ENCODE results near the gene FGF18.
"Not testable (repeated sequence)": the region's sequence is repeated elsewhere in the genome, so short reads cannot be mapped to it uniquely, and the experiment has no call there.

The FGF18 gene

DNA sequence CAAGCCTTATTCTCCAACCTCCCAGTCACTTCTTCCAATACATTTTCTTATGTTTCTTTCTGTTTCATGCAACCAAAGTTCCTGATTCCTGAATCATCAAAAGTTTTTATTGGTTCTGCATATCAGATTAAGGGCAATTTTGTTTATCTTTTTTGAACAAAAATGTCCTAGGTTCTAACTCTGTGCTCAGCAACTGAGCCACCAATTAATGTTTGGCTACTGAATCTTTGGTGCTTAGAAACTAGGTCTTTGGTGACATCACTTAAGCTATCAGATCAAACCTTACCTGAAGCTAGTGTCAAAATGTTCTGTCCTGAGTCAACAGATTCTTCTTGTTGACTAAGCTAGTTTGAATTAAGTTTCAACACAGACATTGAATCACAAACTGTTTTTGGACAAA, 56.1 kb downstream of the FGF18 start:
- no peak for FAIRE-seq

DNA sequence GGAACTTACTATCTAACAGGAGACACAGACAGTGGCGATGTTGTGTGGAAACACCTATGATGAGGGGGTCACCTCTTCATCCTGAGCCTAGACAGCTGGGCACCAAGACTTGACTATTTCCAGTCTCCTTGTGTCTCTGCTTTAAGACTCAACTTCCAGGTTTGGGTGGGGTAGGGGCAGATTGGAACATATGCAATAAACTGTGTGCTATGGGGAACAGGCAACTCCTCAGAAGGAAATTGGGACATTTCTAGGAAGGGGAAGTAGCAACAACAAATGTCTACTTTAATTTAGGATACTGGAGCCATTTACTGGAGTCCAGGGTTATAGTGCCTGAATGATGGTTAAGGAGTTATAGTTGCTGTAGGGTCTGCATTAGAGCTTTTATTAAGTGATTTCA, 57.3 kb downstream of the FGF18 start:
- no peak for FAIRE-seq

DNA sequence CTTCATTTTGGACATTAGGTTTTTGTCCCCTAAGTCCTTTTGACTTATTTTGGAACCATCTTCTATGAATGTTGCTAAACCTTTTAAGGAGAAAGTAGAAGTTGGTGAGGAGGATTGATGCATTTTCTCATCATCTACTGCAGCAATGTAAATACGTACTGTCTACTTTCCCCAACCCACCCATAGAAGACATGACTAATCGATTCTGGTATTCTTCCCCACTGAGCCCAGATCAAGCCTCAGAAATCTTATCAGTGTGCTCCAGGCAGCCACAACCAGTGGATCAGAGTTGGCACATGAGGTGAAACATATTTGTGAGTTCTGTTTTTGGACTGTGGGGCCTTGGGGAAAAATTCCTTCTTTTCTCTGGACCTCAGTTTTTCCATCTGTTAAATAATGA, 57.7 kb downstream of the FGF18 start:
- no peak for FAIRE-seq

DNA sequence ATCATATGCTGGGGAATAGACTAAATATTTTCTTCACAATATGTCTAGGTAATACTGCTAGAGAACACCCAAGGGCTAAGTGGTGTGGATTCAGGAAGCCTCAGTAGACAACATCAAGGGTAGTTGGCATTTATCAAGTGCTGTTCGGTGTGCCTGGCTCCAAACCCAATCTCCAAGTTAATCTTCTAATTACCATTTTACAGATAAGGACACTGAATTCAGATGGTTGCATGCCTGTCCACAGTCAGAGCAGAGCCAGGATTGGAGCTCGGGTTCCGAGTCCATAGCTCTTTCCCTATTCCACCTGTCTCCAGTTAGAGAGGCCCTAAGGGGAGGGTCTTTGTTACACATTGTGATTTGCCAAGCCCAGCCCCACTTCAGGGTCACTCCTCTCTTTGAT, 58.2 kb downstream of the FGF18 start:
- FAIRE-seq = no peak

DNA sequence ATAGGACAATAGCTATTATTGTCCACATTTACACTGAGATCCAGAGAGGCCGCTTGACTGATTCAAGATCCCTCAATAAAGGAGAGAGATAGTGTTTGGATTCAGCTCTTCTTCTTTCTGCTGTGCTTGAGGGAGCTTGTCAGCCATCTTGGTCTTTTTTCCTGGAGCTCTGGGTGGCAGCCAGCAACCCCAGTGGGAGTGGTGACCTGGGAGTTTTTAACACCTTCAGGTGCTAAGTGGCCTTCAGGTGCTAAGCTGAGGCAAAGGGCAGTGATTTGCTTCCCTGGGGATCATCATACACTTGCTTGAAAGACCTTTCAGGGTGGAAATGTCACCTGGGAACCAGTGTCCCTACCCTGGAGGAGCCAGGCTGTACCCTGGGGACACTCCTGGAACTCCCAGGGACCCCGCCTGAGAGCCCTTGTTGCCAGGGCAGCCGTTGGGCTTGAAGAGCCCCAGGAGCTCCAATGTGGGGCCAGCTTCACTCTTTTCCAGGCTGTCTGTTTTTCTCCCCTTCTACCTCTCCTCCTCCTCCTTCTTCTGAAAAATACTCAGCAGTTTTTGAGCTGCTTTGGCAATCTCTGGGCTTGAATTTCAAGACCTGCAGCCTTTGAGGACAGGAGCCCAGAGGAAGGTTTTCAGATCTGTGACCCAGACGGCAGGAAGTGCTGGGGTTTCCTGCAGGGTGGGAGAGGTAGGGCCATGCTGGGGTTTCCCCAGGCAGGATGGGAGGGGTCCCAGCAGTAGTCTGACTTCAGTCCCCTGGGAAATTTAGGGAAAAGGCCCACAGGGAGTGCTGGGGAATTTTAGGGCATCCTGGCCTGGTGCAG, 59.7 kb downstream of the FGF18 start:
- no peak for FAIRE-seq

DNA sequence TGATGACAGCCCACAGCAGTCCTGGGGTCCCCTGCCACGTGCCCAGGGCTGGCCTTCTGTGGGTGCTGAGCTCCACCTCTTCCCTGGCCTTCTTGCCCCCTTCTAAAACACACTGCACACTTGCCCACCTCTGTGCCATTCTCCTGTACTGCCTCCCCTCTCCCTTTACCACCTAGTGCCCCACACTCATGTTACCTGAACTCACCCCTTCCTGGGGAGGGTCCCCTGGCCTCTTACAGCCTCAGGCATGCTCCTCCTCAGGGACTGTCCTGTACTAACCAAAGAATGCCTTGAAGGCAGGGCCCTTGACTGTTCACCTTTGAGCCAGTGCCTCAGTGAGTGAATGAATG, 60.3 kb downstream of the FGF18 start:
- no peak for FAIRE-seq

DNA sequence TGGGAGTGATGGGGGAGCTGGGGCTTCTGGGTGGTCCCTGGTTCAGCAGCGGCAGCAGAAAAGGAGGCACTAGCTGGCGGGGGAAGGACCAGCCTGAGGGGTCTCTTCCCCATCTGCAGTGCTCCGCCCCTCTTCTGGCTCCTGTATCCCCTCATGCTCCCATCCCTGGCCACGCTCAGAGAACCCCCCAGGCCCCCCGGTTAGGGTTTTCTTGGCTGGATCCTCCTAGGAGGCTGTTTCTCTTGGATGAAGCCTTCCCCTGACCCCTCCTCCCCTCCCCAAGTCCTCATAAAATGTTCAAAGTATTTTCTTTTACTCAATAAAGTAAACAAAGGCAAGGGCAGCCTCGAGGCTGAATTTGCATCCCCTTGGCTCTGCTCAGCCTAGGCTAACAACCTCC, 60.8 kb downstream of the FGF18 start:
- no peak for FAIRE-seq

DNA sequence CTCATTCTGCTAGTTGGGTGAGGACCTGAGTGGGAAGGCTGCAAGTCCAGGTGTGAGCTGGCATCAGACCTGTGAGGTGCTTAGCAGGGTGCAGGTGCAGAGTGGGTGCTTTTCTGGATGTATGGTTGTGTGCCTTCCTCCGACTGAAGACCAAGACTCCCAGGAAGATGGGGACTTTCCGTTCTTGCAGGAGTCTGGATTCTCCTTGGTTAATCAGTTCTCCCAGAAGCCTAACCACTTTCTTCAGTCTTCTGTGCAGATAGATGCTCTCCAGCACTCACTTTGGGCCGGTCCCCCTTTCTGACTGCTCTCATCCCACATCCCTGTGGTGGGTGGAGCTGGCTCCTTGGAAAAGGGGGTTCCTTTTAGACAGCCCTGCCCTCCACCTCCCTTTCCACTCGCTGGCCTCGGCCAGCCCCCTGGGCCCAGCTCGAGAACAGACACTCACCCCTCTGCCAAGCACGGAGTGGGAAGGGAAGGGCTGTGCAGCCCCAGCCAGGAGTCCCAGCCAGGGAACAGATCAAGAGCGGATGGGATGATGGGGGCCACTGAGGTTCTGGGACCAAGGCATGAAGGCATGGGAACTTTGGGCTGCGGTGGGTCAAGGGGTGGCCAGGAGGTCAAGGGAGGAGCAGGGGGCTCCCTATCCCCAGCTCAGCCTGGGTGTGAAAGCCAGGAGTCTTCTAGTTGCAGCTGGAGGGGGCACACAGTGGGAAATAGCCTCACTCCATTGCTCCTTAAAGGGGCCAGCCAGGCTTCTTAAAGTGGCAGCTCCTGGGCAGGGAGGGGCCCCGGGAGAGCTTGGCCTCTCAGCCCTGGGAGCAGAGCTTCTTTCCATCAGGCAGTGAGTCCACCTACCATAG, 62.4 kb downstream of the FGF18 start:
- no peak for FAIRE-seq

DNA sequence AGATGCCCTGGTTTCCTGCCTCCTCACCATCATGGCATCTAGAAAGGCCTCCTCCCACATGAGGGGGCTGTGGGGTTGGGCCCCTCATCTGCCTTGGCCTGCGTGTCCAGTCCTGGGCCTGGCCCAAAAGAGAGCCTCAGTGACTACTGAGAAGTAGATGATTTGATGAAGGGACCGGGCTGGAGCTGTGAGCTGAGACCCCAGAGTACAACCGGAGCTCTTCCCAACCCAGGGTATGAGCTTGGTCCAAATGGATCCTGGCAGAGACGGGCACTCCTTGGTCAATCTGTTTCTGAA, 62.9 kb downstream of the FGF18 start:
- no peak for FAIRE-seq

DNA sequence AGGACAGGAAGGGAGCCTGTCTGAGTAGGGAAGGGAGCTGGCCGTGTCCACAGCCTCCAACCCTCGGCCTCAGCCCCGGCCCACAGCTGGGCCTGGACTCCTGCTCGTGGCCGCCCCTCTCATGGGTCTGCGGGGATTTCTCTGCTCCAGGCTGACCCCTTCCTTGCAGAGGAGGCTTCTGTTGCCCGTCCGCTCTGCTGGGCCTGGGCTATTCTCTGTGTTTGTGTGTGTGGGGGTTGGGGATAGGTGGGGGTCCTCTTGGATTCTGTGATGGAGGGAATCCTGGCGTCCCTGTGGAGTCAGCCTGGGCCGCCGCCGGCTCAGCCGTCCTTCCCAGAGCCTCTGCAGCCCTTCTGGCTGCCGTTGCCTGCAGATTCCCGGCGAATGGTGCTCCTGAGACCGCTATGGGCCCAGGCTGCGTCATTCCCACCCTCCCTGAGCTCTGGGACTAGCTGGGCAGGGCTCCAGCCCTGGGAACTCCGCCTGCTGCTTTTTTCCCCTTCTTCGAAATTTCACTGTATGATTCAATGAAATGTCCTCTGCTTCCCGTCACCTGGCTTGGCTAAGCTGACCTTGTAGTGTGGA, 64.2 kb downstream of the FGF18 start:
- FAIRE-seq = no peak

DNA sequence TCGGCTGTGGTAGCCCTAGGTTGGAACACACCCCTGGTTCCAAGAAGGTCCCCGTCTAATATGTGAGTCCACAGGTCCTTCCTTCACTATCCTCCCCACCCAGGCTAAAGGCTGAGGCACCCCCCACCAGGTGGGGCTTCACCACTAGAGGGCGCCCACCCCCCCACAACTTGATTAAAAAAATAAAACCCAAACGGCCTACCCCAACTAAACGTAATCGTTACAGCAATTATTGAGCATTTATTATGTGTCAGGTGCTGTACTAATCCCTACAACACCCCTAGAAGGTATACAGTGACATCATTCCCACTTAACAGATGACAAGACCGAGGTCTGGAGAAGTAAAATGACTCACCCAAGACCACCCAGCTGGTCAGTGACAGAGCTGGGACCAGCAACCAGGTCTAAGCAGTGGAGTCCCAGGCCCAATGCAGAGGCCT, 65.0 kb downstream of the FGF18 start:
- no peak for FAIRE-seq

DNA sequence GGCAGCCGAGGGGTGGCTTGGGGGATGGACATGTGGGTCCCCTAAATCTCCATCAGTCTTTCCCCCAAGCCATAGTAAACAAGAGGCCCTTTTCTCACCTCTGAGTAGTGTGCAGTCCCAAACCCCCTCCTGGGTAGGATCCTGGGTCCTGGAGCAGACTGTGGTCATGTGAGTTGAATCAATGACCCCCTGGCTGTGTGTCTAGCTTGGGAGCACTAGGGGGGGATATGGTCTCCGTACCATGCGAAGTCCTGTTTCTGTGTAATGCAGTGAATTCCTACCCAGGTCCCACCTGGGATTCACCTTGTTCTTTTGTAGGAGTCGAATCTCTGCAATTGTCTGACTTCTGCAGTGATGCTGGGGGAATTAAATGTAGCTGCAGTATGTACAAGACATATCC, 66.2 kb downstream of the FGF18 start:
- no peak for FAIRE-seq

DNA sequence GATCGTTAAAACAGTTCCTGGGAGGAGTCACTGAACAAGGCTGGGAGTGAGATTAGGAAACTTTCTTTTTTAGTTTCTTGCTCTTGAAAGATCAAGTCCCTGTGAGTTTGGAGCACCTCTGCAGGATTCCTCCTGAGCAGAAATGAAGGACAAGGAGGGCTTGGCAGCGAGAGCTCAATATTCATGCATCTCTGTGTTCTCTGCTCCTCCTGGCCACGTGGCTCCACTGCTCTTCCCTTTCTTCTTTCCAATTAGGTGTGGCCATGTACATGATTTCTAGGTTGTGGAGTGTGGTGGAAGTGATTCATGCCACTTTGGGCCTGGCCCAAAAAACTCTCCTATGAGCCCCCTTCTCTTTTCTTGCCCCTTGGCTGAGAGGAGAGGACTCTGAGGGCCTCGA, 67.2 kb downstream of the FGF18 start:
- no peak for FAIRE-seq

DNA sequence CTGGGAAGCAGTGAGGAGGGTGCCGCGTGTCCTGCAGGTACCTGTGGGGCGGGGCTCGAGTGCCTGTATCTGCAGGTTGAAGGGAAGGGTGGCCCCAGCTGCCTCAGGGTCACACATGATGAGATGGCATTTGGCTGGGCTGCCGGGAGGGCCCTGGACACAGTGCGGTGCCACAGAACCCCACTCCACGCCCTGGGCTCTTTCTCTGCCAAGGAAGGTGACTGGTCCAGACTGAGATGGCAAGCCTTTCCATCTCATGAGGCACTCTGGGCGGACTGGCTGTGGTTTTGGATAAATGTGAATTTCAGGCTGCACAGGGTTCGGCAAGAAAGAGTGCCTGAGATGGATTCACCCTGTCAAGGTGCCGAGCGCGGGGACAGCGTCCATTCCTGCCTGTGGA, 69.4 kb downstream of the FGF18 start:
- FAIRE-seq = no peak

DNA sequence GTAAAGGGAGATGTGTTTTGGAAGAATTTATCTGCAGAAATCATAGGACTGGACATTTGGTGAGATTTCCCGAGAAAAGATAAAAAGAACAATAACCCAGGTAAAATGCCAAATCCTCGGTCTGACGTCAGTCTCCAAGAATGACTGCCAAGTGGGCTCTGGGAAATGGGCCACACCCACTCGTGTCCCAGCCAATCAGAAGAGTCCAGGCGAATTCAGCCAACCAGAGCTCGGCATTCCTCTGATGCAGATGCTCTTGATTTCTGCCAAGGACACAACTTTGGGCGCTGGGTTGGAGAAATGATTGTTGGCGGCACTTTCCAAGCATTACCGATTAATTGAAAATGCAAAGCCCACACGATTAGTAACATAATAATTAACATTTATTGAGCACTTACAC, 73.3 kb downstream of the FGF18 start:
- no peak for FAIRE-seq

DNA sequence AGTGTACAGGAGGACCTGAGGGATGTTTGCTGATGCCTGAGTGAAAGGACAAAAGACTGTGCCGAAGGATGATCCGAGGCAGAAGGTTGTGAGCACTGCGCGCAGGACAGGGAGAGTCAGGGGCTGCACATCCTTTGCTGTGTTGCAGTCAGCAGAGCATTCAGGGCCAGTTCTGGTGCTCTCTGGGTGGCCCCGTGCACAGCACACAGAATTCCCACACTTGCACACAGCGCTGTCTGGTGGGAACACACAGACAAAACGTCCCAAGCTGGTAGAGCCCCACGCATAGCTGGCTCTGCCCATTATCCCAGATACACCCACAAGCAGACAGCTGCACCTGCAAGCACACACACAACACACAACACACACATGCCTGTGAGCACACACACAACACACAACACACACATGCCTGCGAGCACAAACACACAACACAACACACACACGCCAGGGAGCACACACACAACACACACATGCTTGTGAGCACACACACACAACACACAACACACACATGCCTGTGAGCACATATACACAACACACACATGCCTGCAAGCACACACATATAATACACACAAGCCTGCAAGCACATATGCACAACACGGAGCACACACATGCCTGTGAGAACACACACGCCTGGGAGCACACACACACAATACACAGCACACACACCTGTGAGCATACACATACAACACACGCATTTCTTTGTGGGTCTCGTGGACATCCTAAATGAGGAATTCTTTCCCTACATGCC, 74.4 kb downstream of the FGF18 start:
- no peak for FAIRE-seq

DNA sequence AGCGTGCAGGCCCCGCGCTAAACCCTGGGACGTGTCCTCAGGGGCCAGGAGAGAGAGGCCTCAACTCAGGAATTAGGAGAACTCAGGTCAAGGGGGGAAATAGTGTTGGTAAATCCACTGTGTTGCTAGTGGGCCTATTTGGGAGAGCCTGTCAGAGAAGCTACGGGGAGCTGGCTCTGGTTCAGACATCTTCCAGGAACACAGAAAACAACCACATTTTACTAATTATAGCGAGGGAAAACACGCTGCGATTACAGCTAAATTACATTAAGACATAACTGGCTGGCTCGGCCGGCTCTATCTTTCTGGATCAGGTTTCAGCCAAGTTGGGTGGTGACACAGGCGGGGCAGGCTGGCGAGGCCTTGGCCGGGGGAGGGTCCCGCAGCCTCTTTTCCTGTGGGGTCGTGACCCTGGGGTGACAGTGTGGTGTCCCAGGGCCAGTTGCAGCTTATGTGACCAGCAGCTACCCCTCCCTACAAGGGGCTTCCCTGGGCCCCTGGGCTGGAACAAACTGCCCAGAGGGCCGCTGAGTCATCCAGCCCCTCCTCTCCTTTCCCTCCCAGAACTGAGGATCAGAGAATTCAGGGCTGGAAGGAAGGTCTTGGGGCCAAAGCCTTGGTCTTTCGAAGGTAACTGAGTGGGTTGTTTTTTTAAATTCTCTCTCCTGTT, 75.1 kb downstream of the FGF18 start:
- no peak for FAIRE-seq

DNA sequence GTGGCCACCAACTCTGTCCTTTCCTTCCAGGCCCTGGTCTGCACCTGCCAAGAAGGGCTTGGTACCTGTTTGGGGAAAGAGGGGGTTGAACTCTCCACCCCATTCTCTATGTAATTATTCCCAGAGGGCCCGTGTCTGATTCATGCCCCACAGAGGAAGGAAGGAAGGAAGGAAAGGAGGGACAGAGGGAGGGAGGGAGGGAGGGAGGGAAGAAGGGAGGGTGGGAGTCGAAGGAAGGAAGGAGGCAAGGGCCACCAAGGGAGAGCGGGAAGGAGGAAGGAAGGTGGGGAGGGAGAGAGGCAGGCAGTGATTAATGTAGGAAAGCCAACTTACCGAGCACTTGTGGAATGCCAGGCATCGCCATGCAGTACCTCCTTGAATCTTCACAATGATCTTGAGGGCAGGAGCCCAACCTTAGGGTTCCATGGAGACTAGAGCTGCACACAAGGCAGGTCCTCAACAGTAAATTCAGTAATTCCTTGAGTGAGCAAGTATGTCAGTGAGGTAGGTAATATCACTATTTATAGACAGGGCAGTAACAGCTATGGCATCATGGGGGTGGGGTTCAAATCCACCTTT, 75.8 kb downstream of the FGF18 start:
- no peak for FAIRE-seq

DNA sequence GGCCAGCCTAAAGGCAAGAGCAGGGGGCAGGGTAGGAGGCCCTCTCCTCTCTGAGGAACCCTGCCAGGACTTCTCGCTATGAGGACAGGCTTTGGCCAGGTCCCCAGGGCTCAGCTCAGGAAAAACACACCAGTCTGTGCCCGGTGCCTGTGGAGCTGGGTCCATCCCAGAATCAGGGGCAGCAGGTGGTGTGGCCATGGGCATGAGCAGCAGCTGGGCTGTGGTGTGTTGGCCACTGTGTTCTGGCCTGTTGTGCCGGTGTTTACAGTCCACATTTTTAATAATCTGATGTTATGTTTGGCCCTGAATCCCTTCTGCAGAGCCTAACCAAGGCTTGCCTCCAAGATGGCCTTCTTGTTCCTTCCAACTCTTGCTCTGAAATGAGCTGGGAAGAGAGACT, 77.0 kb downstream of the FGF18 start:
- no peak for FAIRE-seq

DNA sequence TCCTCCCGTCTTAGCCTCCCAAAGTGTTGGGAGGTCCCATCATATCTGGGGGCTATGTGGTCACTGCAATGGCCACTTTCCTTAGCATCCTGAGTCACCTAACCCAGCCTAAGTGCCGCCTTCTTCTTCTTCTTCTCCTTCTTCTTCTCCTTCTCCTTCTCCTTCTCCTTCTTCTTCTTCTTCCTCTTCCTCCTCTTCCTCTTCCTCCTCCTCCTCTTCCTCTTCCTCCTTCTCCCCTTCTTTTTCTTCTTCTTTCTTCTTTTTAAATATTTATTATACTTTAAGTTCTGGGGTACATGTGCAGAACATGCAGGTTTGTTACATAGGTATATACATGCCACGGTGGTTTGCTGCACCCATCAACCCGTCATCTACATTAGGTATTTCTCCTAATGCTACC, 78.0 kb downstream of the FGF18 start:
- not testable (repeated sequence) for FAIRE-seq

DNA sequence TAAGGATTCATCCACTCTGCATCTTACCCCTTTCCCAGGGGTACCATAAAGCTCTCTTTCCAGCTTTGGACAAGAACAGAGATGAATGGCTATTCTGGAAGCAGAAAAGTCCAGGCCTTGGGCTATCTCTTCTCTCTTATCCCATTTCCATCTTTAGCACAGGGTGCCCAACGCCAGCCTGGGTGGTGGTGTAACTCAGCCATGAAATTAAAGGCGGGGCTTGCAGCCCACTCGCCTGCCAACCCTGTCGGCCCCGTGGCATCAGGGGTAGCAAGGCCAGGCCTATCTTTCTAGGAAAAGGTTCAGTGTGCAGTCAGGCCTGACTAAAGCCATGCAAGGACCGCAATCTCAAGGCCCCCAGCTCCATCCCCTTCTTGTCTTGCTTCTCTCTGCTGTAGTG, 78.7 kb downstream of the FGF18 start:
- no peak for FAIRE-seq

DNA sequence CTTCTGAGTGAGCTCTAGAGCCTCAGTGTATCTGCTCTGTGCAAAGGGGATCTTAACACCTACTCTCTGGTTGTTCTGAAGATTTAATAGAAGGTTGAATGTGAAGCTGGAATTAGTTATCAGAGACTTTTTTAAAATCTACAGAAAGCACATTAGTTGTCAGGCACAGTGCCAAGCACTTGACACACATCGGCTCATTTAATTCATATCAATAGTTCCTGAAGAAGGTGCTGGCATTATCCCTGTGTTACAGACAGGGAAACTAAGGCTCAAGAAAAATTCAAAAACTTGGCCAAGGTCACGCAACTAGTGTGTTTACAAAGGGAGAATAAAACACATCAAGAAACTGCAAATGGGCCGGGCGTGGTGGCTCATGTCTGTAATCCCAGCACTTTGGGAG, 80.2 kb downstream of the FGF18 start:
- FAIRE-seq = no peak

All from islet of Langerhans (tissue), 1 donor.